Activated CD8-positive, alpha-beta T cell treated with anti-CD3 and anti-CD28 coated beads for 36 hours (primary cell): ENCODE results near the gene TLNRD1. TPM values are rescaled to one million over a fixed set of nuclear protein-coding genes. Genes with fewer than 3 reads are reported as not detected.
A peak's percentile ranks its signal among the peaks of the same experiment; 100 is the strongest.

Source experiments
- ATAC-seq: fragments of 200-7000 bp; cut with Tn5 transposase; one replicate; pipeline ENCODE4 v1.10.0; 2021; ENCODE audit warnings: mild to moderate bottlenecking, moderate library complexity
- CTCF ChIA-PET: fragments of 350-600 bp; sonication (Branson Sonifier 250); formaldehyde crosslinking; loops from one replicate; lab custom pipeline; 2021; ENCODE audit warnings: antibody characterized with exemption; lab: Charles Lee
- POLR2A ChIA-PET: fragments of 350-600 bp; sonication (Branson Sonifier 250); formaldehyde crosslinking; loops from one replicate; lab custom pipeline; 2021; ENCODE audit warnings: antibody characterized with exemption; lab: Charles Lee
- DNase-seq: peaks from one replicate; pipeline ENCODE4 v3.0.0-alpha.2; 2020
- H3K27ac Mint-ChIP-seq: one replicate; pipeline ENCODE4 v1.8.0; 2021; ENCODE audit warnings: mild to moderate bottlenecking, mixed read lengths
- H3K27me3 Mint-ChIP-seq: one replicate; pipeline ENCODE4 v1.8.0; 2021; ENCODE audit warnings: mixed read lengths
- H3K36me3 Mint-ChIP-seq: one replicate; pipeline ENCODE4 v1.8.0; 2021; ENCODE audit warnings: low read depth, mixed read lengths
- H3K4me1 Mint-ChIP-seq: one replicate; pipeline ENCODE4 v1.8.0; 2021; ENCODE audit warnings: low read depth, mixed read lengths
- H3K4me3 Mint-ChIP-seq: one replicate; pipeline ENCODE4 v1.8.0; 2021; ENCODE audit warnings: mild to moderate bottlenecking, moderate library complexity, mixed read lengths
- H3K9me3 Mint-ChIP-seq: one replicate; pipeline ENCODE4 v1.8.0; 2021; ENCODE audit warnings: mixed read lengths
- intact Hi-C: fragments of 100-400 bp; cut with micrococcal nuclease; formaldehyde crosslinking; loops from one replicate; pipeline ENCODE4 v1.10.0; 2022
- total RNA-seq, 2 experiments: library from RNA; stranded (reverse); gene quantifications; one replicate each; pipeline ENCODE4 v1.2.3, GENCODE V29; 2021
- TF ChIP-seq, protein P1 (sequence below): fragments of 200-600 bp; IDR thresholded peaks from one replicate; pipeline ENCODE4 v1.8.0; 2022; ENCODE audit warnings: antibody characterized with exemption, mild to moderate bottlenecking

Gene TLNRD1
- total RNA-seq, 2 experiments from 2014 or later, result 19.3 to 20.1 TPM

DNA sequence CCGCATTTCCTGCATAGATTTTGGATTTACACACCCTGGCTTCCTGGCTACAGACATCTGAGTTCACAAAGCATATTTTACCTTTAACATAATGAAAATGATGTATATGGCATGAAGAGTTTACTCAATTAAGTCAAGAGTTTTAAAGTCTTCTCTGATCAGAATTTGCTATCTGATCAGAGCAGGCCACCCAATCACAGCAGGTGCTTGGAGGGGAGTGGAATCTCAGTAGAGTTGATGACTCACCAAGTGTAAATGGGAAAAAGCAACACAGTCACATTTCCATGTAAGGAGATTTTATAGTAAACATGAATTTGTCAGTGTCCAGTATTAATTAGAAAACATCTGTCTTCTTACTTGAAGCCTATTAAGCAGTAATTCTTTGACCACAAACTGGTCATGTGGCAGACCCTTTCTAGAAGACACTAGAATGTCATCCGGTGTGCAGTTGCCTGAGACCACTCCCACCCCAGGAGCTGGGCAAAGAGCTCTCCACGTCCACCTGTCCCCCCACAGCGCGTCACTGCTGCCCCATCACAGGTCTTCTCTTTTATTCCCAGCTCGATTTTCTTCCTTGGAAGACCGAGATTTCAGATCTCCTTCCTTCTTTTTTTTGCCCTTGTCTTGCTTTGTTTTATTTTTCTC lies 21.9 kb upstream of the TLNRD1 start:
- DNase-seq, result no peak
- H3K4me3 Mint-ChIP-seq, result no peak overlapping the region
- intact Hi-C loops, result no loop called here
- H3K9me3 Mint-ChIP-seq, result no peaks in the 10 kb centered on the region
- peaks cover 53% of the 10 kb centered on the region for H3K4me1 Mint-ChIP-seq
- ChIA-PET CTCF (interaction anchor here (1.7 to 2.3 kb wide), 4 partner anchors 8 to 288 kb away, joined by 4 to 25 read pairs (median 8); no protein-coding TSS in a partner anchor), POLR2A (interaction anchor here (1.2 kb wide), 1 partner anchor 287 kb away, joined by 3 read pairs; no protein-coding TSS in a partner anchor)
- peaks cover 49% of the 10 kb centered on the region for H3K36me3 Mint-ChIP-seq
- TF ChIP-seq, protein P1, sequence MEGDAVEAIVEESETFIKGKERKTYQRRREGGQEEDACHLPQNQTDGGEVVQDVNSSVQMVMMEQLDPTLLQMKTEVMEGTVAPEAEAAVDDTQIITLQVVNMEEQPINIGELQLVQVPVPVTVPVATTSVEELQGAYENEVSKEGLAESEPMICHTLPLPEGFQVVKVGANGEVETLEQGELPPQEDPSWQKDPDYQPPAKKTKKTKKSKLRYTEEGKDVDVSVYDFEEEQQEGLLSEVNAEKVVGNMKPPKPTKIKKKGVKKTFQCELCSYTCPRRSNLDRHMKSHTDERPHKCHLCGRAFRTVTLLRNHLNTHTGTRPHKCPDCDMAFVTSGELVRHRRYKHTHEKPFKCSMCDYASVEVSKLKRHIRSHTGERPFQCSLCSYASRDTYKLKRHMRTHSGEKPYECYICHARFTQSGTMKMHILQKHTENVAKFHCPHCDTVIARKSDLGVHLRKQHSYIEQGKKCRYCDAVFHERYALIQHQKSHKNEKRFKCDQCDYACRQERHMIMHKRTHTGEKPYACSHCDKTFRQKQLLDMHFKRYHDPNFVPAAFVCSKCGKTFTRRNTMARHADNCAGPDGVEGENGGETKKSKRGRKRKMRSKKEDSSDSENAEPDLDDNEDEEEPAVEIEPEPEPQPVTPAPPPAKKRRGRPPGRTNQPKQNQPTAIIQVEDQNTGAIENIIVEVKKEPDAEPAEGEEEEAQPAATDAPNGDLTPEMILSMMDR, result no peak
- H3K27ac Mint-ChIP-seq, result peak overlapping the region; percentile 23
- ATAC-seq, result no peak
- H3K27me3 Mint-ChIP-seq, result no peaks in the 10 kb centered on the region

DNA sequence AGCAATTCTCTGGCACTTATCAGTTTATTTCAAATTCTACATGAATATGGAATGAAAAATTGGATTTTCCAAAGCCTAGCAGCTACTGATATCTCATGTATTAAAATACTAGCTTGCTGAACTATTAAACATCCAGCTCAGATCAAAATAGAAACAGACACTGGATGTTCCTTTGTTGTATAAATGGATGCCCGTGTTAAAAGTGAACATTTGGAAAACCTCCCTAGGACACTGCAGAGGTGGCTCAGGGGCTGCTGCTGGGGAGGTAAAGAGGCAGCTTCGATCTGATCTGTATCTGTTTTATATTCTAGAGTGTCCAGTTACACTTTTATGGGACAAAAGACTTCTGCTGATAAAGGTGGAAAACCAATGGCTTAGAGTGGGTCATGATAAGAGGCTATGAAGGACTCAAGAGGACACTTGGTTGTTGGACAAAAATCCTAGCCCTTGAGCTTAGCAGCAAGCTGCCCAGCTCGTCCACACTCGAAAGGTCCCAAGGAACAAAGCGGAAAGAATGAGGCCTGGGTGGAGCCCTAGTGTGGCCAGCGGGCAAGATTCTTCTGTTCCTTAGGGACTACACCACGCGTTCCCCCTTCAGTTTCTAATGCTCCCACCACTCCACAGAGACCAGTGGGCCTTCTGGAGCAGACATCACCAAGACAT lies 21.1 kb upstream of the TLNRD1 start:
- ChIA-PET CTCF (interaction anchor here (0.8 to 2.3 kb wide), 6 partner anchors 9 to 287 kb away, joined by 3 to 25 read pairs (median 5); partner anchors contain the start of gene CEMIP), POLR2A (interaction anchor here (1.0 to 1.2 kb wide), 3 partner anchors 9 to 287 kb away, joined by 3 to 5 read pairs (median 3); no protein-coding TSS in a partner anchor)
- Mint-ChIP-seq H3K4me3 (no peak overlapping the region), H3K27me3 (no peaks in the 10 kb centered on the region), H3K36me3 (peaks cover 54% of the 10 kb centered on the region), H3K4me1 (peaks cover 58% of the 10 kb centered on the region), H3K9me3 (no peaks in the 10 kb centered on the region), H3K27ac (no peak overlapping the region)
- TF ChIP-seq, protein P1, result no peak
- ATAC-seq, result no peak
- no peak for DNase-seq
- intact Hi-C loops, result no loop called here

GRCh38 chr15:80982205-80982604 lies 18.5 kb upstream of the TLNRD1 start:
- ChIA-PET CTCF (no interaction called here), POLR2A (no interaction called here)
- peaks cover 55% of the 10 kb centered on the region for H3K36me3 Mint-ChIP-seq
- H3K27ac Mint-ChIP-seq, result peak overlapping the region; percentile 44
- DNase-seq, result peak; percentile 30
- TF ChIP-seq, protein P1, result no peak
- no peak overlapping the region for H3K4me3 Mint-ChIP-seq
- ATAC-seq, result no peak
- no peaks in the 10 kb centered on the region for H3K27me3 Mint-ChIP-seq
- H3K4me1 Mint-ChIP-seq, result peaks cover 63% of the 10 kb centered on the region
- no peaks in the 10 kb centered on the region for H3K9me3 Mint-ChIP-seq
- intact Hi-C loops, result no loop called here

DNA sequence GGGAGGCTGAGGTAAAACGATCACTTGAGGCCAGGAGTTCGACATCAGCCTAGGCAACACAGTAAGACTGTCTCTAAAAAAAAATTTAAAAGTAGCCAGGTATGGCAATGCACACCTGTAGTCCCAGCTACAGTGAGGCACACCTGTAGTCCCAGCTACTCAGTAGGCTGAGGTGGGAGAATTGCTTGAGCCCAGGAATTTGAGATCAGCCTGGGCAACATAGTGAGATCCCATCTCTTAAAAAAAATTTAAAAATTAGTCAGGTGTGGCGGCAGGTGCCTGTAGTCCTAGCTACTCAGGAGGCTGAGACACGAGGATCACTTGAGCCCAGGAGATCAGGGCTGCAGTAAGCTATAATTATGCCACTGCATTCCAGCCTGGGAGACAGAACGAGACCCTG lies 17.9 kb upstream of the TLNRD1 start:
- DNase-seq (no peak), ATAC-seq (no peak)
- CTCF ChIA-PET, result no interaction called here
- Mint-ChIP-seq H3K4me3 (no peak overlapping the region), H3K4me1 (peaks cover 59% of the 10 kb centered on the region), H3K9me3 (no peaks in the 10 kb centered on the region), H3K27me3 (no peaks in the 10 kb centered on the region), H3K36me3 (peaks cover 49% of the 10 kb centered on the region), H3K27ac (no peak overlapping the region)
- TF ChIP-seq, protein P1, result no peak
- intact Hi-C loops, result no loop called here
- POLR2A ChIA-PET, result no interaction called here

GRCh38 chr15:80984856-80985255 lies 15.9 kb upstream of the TLNRD1 start:
- Mint-ChIP-seq H3K27me3 (no peaks in the 10 kb centered on the region), H3K9me3 (no peaks in the 10 kb centered on the region), H3K4me1 (peaks cover 53% of the 10 kb centered on the region), H3K36me3 (peaks cover 45% of the 10 kb centered on the region), H3K4me3 (no peak overlapping the region), H3K27ac (peak overlapping the region; percentile 42)
- ChIA-PET POLR2A (no interaction called here), CTCF (interaction anchor here (0.9 to 2.1 kb wide), 3 partner anchors 15 to 528 kb away, joined by 3 to 9 read pairs (median 7); no protein-coding TSS in a partner anchor)
- DNase-seq (no peak), ATAC-seq (no peak)
- intact Hi-C loops, result no loop called here
- TF ChIP-seq, protein P1, result no peak
